NCI-H748 treated with DMSO at 0.1 percent for 48 hours (cell line): ENCODE data around the gene IGFBP2.

Experiments
- DNase-seq: peaks from one replicate; lab custom pipeline; 2025; lab: John Stamatoyannopoulos, UW

IGFBP2 gene

DNA sequence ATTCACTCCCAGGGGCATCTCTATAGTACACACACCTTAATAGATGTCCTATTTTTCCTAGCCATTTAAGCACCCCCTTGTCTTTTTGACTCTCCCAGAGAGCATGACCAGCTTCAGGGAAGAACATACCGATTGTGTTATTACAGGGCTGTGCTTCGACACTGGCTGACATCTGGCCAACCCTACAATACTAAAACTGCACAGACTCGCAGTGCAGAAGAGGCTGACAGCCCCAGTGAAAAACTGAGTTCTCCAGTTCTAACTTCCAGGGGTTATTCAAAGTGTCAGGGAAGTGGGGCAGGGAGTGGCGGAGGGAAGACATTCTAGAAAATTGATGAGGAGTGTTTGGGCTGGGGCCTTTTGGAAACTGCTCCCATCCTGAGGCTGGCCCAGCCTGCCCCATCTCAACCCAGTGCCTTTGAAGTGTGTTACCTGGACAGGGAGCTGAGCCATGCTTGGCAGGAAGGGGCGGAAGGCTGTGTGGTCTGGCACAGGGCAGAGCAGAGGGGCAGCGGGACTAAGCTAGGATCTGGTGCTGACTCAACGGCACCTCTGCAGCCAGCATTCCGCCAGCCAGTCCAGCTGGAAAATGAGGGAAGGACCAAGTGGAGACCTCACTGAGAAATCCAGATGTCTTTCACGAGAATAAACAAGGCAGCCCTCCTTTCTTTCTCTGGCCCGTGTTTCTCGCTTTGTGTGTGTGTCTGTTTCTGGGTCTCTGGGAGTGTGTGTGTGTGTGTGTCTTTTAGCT, 77.5 kb downstream of the IGFBP2 start:
- DNase-seq, result no peak

DNA sequence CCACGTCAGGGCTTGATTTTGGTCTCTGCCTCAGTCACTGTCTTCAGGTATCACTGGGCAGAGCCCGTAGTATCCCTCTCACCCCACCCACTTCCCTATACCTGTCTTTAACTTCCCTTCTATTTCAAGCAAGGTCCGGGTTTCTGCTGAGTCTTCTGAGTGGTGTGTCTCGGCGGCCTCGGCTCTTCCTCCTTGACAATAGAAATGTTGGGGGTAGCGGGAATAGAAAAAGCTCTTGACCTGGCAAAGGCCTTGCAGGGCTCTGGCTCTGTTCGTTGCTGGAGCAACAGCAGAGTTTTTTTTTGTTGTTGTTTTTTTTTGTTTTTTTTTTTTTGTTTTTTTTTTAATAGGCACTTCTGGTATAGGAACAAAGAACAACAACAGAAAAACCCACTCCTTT, 78.1 kb downstream of the IGFBP2 start:
- DNase-seq, result no peak

DNA sequence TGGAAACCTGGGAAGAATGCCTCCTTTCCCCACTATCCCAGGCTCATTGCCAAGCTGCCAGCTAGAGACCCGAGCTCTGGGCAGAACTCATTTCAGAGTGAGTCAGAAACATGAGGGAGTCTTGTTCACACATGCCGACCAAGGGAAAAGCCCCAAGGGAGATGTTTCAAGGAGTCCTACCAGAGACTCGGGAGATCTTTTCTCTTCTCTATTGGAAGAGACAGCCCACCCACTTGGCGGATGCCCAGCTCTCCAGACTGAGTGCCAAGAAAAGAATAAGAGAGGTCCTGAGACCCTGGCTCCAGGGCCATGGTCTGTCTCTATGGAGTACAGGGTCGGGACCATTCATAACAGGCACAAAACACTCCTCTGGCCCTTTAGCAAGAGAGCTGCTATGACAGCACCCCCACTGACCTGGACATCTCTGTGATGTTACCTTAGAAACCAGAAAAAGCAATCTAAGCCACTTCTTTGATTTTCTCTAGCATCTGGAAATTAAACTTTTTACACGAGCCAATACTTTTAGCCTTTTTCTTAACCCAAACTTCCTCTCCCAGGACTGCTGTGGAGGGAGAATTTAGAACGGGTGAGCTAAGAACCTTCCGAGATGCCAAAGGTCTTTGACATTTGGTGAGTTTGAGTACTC, 80.6 kb downstream of the IGFBP2 start:
- DNase-seq, result no peak
